Lower lobe of right lung (tissue), 2 donors: Measurements from ENCODE around the gene DAB2IP. TPM values are rescaled to one million over a fixed set of nuclear protein-coding genes. Genes with fewer than 3 reads are reported as not detected.
"Not testable (repeated sequence)": the region's sequence is repeated elsewhere in the genome, so short reads cannot be mapped to it uniquely, and the experiment has no call there.

ENCODE experiments used
- ATAC-seq, 2 donors: fragments of 200-7000 bp; cut with Tn5 transposase; one replicate each; pipeline ENCODE4 v1.9.1; 2020 to 2022; ENCODE audit warnings: mild to moderate bottlenecking in 2 of 2, moderate library complexity in 2 of 2
- DNase-seq: peaks from one replicate; pipeline ENCODE4 v3.0.0-alpha.2; 2020
- H3K27ac ChIP-seq: fragments of 200-600 bp; one replicate; pipeline ENCODE4 v1.8.0; 2022
- H3K27me3 ChIP-seq: fragments of 200-600 bp; one replicate; pipeline ENCODE4 v1.8.0; 2022; ENCODE audit warnings: low read depth
- H3K36me3 ChIP-seq: fragments of 200-600 bp; one replicate; pipeline ENCODE4 v1.8.0; 2022; ENCODE audit warnings: mild to moderate bottlenecking
- H3K4me1 ChIP-seq: fragments of 200-600 bp; one replicate; pipeline ENCODE4 v1.8.0; 2022
- H3K4me3 ChIP-seq: fragments of 200-600 bp; one replicate; pipeline ENCODE4 v1.8.0; 2022; ENCODE audit warnings: mild to moderate bottlenecking
- H3K9me3 ChIP-seq: fragments of 200-600 bp; one replicate; pipeline ENCODE4 v1.8.0; 2022
- intact Hi-C: fragments of 100-400 bp; cut with DNase I; formaldehyde crosslinking; loops from one replicate; pipeline ENCODE4 v1.11.0; 2022
- total RNA-seq: library from RNA; stranded (reverse); fragmentation: NEBNext Ultra II Directional; extraction: Animal tissue kit (Norgen Biotek cat#: 25700); gene quantifications from one replicate; pipeline ENCODE4 v1.2.1, GENCODE V29; 2021
- TF ChIP-seq, protein P1 (sequence below): fragments of 200-600 bp; IDR thresholded peaks from one replicate; pipeline ENCODE4 v1.8.0; 2022; ENCODE audit warnings: antibody characterized with exemption, mild to moderate bottlenecking
- donor health status: DM: no; HTN: yes; CAD: no; lungs with severe emphysema.

DAB2IP gene
- total RNA-seq, 1 donor from 2014 or later, result 54.1 TPM

DNA sequence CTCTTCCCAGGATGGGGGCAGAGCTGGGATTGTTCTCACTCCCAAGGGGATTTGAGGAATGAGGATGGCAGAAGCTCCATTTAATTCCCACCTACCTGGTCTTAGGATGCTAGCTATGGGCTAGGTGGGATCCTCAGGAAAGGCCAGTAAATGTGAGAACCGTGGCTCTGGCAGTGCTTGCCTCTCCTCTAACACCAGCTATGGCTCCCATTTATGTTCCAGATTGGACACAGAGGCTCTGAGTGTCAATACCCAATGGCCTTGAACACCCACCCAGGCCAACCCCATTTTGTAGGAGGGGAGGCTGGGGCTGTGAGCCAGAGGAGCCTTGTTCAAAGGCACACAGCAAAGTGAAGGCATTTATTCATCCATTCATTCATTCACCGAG lies 10.2 kb upstream of the DAB2IP start:
- H3K27ac ChIP-seq, result no peak overlapping the region
- no peak overlapping the region for H3K4me3 ChIP-seq
- TF ChIP-seq, protein P1, sequence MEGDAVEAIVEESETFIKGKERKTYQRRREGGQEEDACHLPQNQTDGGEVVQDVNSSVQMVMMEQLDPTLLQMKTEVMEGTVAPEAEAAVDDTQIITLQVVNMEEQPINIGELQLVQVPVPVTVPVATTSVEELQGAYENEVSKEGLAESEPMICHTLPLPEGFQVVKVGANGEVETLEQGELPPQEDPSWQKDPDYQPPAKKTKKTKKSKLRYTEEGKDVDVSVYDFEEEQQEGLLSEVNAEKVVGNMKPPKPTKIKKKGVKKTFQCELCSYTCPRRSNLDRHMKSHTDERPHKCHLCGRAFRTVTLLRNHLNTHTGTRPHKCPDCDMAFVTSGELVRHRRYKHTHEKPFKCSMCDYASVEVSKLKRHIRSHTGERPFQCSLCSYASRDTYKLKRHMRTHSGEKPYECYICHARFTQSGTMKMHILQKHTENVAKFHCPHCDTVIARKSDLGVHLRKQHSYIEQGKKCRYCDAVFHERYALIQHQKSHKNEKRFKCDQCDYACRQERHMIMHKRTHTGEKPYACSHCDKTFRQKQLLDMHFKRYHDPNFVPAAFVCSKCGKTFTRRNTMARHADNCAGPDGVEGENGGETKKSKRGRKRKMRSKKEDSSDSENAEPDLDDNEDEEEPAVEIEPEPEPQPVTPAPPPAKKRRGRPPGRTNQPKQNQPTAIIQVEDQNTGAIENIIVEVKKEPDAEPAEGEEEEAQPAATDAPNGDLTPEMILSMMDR, result no peak

GRCh38 chr9:121642758-121643157 lies 8.7 kb upstream of the DAB2IP start:
- no peak for ATAC-seq
- intact Hi-C loops, result no loop called here

More for the DNA sequence above, 10.2 kb upstream of the DAB2IP start:
- Histone ChIP-seq H3K27me3 (no peaks in the 10 kb centered on the region), H3K36me3 (no peaks in the 10 kb centered on the region), H3K4me1 (peaks cover 20% of the 10 kb centered on the region), H3K9me3 (no peaks in the 10 kb centered on the region)
- DNase-seq (no peak), ATAC-seq (no peak)
- intact Hi-C loops, result no loop called here

DNA sequence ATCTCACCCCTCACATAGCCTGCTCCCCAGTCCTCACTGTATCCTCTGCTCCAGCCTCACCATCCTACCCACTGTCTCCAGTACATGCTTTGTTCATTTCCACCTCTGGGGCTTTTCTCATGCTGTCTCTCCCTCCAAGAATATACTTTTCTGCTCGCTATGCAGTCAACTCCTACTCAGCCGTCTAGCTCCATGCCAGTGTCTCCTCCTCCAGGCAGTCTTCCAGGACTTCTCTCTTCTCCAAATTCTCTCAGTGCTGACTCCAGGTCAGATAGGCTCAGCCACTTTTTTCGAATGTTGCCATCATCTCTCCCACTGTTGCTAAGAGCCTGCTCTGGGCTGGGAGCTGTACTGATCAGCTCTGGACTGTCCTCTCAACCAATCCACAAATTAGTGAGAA lies 8.0 kb upstream of the DAB2IP start:
- Histone ChIP-seq H3K4me1 (peaks cover 7% of the 10 kb centered on the region), H3K27me3 (no peaks in the 10 kb centered on the region), H3K27ac (no peak overlapping the region), H3K4me3 (no peak overlapping the region), H3K36me3 (no peaks in the 10 kb centered on the region), H3K9me3 (no peaks in the 10 kb centered on the region)
- intact Hi-C loops, result no loop called here
- ATAC-seq (no peak), DNase-seq (no peak)
- TF ChIP-seq, protein P1, result no peak

More at GRCh38 chr9:121642758-121643157, 8.7 kb upstream of the DAB2IP start:
- DNase-seq, result no peak
- Histone ChIP-seq H3K4me1 (peaks cover 9% of the 10 kb centered on the region), H3K27ac (no peak overlapping the region), H3K36me3 (no peaks in the 10 kb centered on the region), H3K9me3 (no peaks in the 10 kb centered on the region), H3K4me3 (no peak overlapping the region), H3K27me3 (no peaks in the 10 kb centered on the region)
- TF ChIP-seq, protein P1, result no peak

- H3K4me1 ChIP-seq, DNase-seq, H3K9me3 ChIP-seq, H3K36me3 ChIP-seq, H3K27me3 ChIP-seq, ATAC-seq, H3K4me3 ChIP-seq, H3K27ac ChIP-seq, intact Hi-C loops: not testable (repeated sequence)
Measured at GRCh38 chr9:121644040-121644439, 7.4 kb upstream of the DAB2IP start.

DNA sequence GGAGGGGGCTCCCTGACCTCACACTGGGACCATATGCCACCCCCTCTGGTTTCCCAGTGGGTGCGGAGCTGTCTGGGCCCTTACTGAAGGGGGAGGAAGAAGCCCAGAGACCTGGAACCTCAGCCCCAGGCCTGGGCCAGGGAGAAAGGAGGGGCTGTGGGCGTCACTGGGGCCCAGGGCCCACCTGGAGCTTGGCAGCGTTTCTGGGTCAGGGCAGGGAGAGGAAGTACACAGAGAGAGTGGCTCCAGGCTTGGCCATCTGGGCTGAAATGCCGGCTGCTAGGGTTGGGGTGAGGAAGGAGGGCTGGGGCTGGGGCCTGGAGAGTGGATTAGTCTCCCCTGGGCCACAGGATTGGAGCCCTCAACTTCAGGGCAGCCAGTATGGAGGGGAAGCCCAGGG lies 6.4 kb upstream of the DAB2IP start:
- Histone ChIP-seq H3K4me3 (no peak overlapping the region), H3K9me3 (no peaks in the 10 kb centered on the region), H3K36me3 (no peaks in the 10 kb centered on the region), H3K27ac (no peak overlapping the region), H3K27me3 (no peaks in the 10 kb centered on the region), H3K4me1 (peaks cover 7% of the 10 kb centered on the region)
- DNase-seq, result no peak
- ATAC-seq, result no peak
- intact Hi-C loops, result no loop called here
- TF ChIP-seq, protein P1, result no peak

GRCh38 chr9:121645853-121646807 lies 5.3 kb upstream of the DAB2IP start:
- Histone ChIP-seq H3K27ac (no peak overlapping the region), H3K9me3 (no peaks in the 10 kb centered on the region), H3K4me1 (peaks cover 13% of the 10 kb centered on the region), H3K4me3 (no peak overlapping the region), H3K36me3 (no peaks in the 10 kb centered on the region), H3K27me3 (peaks cover 5% of the 10 kb centered on the region)
- ATAC-seq (no peak), DNase-seq (no peak)
- intact Hi-C loops, result no loop called here
- TF ChIP-seq, protein P1, result no peak
